H7 (cell line): ENCODE results near the gene CST1. TPM values are rescaled to one million over a fixed set of nuclear protein-coding genes. Genes with fewer than 3 reads are reported as not detected.
"Not testable (repeated sequence)": the region's sequence is repeated elsewhere in the genome, so short reads cannot be mapped to it uniquely, and the experiment has no call there.

Experiments
- DNase-seq: peaks from one replicate; pipeline ENCODE4 v3.0.0; 2012
- H3K27me3 ChIP-seq: 2 replicates; pipeline ENCODE4 v1.6.0; 2011; ENCODE audit warnings: mild to moderate bottlenecking, low read length; ENCODE audit not compliant: control insufficient read depth, insufficient read depth
- H3K36me3 ChIP-seq: replicated peaks from 2 replicates; pipeline ENCODE4 v1.5.1; 2011; ENCODE audit warnings: low read length; ENCODE audit not compliant: control insufficient read depth, insufficient read depth
- H3K4me3 ChIP-seq: 2 replicates; pipeline ENCODE4 v1.5.1; 2011; ENCODE audit warnings: low read depth, mild to moderate bottlenecking, control low read depth, low read length, moderate library complexity; ENCODE audit not compliant: insufficient read depth
- total RNA-seq: library from RNA; depleted of rRNA; stranded (reverse); fragments of >200 nt; shearing (Covaris generic); gene quantifications from 2 replicates; pipeline ENCODE4 v1.2.3, GENCODE V29; 2014; rRNA removed

Gene CST1
- total RNA-seq: 10.5 and 46.0 TPM in 2 replicates

- not testable (repeated sequence) for H3K36me3 ChIP-seq, DNase-seq, H3K4me3 ChIP-seq
- H3K27me3 ChIP-seq: peaks cover 42% of the 10 kb centered on the region
Observed at GRCh38 chr20:23750786-23751185, at the start of gene CST1. CST1 (minus strand) TSS chr20:23750935; CDS start chr20:23750866, 69 bp downstream.

- H3K27me3 ChIP-seq, H3K36me3 ChIP-seq, H3K4me3 ChIP-seq: not testable (repeated sequence)
- DNase-seq: peak; percentile 28
Observed at GRCh38 chr20:23799216-23799847, 48.6 kb upstream of the CST1 start.

GRCh38 chr20:23795526-23795925 lies 44.8 kb upstream of the CST1 start:
- H3K4me3 ChIP-seq: no peak overlapping the region
- H3K36me3 ChIP-seq: no peaks in the 10 kb centered on the region
- no peaks in the 10 kb centered on the region for H3K27me3 ChIP-seq
- no peak for DNase-seq

DNA sequence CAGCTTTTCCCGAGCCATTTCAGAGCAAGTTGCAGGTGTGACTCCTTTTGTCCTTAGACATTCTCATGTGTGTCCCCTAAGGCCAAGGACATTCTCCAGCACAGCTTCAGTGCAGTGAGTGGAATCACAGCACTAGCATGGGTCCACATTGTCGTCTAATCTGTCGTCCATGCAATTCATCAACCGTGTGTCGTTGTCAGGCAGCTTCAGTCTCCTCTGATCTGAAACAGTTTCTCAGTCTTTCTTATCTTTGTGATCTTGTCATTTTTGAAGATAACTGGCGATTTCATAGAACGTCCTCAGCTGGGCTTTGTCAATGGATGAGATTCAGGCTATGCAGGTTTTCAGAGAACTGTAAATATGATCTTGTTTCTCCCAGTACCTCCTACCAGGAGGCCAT lies 44.1 kb upstream of the CST1 start:
- Histone ChIP-seq H3K36me3 (no peaks in the 10 kb centered on the region), H3K4me3 (no peak overlapping the region), H3K27me3 (no peaks in the 10 kb centered on the region)
- DNase-seq: no peak

DNA sequence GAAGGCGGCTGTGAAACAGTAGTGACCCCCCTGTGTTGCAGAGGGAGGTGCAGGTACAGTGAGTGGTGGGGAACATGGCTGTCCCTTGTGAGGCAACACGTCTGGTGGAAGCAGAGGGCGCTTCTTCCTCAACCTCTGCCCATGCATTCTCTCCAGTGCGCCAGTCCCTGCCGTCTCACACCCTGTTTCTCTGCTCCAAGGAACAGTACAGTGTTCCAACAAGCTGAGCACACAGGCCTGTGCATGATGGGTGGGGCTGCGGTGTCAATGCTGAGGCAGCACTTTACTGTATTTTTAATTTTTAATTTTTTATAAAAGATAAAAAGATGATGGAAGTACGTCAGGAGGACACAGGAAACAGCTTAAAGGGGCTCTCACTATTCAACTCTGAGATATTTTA lies 43.3 kb upstream of the CST1 start:
- Histone ChIP-seq H3K36me3 (no peaks in the 10 kb centered on the region), H3K4me3 (no peak overlapping the region), H3K27me3 (no peaks in the 10 kb centered on the region)
- no peak for DNase-seq

DNA sequence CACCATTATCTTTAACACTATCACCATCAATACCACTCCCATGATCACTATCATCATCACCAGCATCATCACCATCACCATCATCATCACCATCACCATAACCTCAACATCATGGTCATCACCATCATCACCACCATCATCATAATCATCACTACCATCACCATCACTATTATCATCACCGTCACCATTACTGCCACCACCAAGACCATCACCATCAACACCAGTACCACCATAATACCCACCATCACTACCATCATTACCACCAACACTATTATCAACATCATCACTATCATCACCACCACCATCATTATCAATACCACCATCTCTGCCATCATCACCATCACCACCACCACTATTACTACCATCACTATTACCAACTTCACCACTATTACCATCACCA lies 32.7 kb upstream of the CST1 start:
- DNase-seq: no peak
- Histone ChIP-seq H3K4me3 (no peak overlapping the region), H3K27me3 (no peaks in the 10 kb centered on the region; the same call in 1 of the 2 replicates), H3K36me3 (no peaks in the 10 kb centered on the region)

GRCh38 chr20:23782366-23782983 lies 31.7 kb upstream of the CST1 start:
- no peaks in the 10 kb centered on the region; the same call in 1 of the 2 replicates for H3K27me3 ChIP-seq
- DNase-seq: peak; percentile 48

GRCh38 chr20:23778676-23779075 lies 27.9 kb upstream of the CST1 start:
- not testable (repeated sequence) for DNase-seq, H3K4me3 ChIP-seq, H3K27me3 ChIP-seq, H3K36me3 ChIP-seq

More at GRCh38 chr20:23782366-23782983, 31.7 kb upstream of the CST1 start:
- H3K36me3 ChIP-seq: no peaks in the 10 kb centered on the region
- no peak overlapping the region for H3K4me3 ChIP-seq

- DNase-seq, H3K27me3 ChIP-seq, H3K36me3 ChIP-seq, H3K4me3 ChIP-seq: not testable (repeated sequence)
Observed at GRCh38 chr20:23777380-23777779, 26.6 kb upstream of the CST1 start.

DNA sequence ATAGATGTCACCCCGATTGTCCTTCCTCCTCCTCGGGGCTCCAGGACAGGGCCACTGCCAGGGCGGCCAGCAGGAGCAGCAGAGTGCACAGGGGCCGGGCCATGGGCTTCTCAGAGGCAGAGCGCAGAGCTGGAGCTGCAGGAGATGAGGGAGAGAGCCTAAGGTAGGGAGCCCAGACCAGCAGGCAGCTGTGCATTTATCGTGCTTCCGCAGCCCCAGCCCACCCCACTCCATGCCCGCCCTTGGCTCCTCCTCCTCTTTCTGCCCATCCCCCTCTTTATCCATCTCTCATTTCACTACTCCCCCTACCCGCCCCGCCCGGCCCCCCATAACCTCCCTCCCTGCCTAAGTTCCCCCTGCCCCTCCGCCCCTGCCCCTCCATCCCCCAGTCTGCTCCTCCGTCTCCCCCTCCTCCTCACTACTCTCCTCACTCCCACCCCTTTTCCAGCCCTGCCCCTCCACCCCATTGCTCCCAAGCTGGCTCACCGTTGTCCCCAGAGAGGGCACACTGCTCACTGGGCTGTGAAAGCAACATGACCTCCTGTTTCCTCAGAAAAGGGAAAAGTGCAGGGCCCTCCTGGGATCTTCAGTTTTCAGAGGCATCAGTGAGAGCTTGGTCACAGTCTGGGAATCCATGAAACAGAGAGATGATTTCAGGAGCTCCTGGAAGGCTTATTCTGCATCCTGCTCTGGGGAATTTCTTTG lies 25.5 kb upstream of the CST1 start:
- H3K4me3 ChIP-seq: peak overlapping the region; percentile 21; the same call in 1 of the 2 replicates
- no peaks in the 10 kb centered on the region for H3K36me3 ChIP-seq
- DNase-seq: peak; percentile 70
- peaks cover 3% of the 10 kb centered on the region; the same call in 1 of the 2 replicates for H3K27me3 ChIP-seq

GRCh38 chr20:23774081-23774480 lies 23.3 kb upstream of the CST1 start:
- no peak overlapping the region for H3K4me3 ChIP-seq
- DNase-seq: no peak
- H3K27me3 ChIP-seq: peaks cover 3% of the 10 kb centered on the region; the same call in 1 of the 2 replicates
- H3K36me3 ChIP-seq: no peaks in the 10 kb centered on the region

DNA sequence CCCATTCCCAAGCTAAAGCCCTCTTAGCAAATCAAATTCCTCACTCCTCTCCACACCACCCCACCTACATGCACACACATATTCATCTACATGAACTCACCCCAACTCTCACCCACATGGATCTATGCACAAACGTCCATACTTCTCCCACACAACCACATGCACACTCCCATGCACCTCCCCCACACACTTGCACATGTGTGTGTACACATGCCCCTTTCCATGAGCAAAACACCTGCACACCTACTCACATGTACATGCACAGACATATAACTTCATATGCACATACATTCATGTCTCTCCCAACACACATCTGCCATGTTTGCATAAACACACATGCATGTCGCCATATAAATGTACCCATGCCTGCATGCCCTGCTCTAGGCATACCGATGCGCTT lies 22.8 kb upstream of the CST1 start:
- Histone ChIP-seq H3K27me3 (peaks cover 3% of the 10 kb centered on the region; the same call in 1 of the 2 replicates), H3K36me3 (no peaks in the 10 kb centered on the region), H3K4me3 (no peak overlapping the region)
- no peak for DNase-seq

DNA sequence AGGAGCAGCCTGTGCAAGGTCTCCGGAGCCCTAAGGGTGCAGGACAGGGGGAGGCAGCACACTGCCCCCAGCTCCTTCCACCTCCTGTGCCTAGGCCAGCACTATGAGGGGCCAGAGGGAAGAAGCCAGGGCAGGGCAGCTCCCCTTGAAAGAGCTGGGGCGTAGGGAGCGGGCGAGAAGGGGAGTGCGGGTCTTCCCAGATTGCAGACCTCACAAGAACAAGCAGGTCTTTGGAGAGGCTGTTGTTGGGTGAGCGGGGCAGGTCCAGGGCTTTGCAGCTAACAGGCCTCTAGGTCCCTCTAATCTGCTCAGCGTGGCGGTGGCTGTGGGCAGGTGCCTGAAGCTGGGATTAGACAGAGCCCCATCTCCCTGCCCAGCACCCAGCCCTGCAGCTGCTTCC lies 22.4 kb upstream of the CST1 start:
- Histone ChIP-seq H3K4me3 (no peak overlapping the region), H3K36me3 (no peaks in the 10 kb centered on the region), H3K27me3 (peaks cover 3% of the 10 kb centered on the region; the same call in 1 of the 2 replicates)
- DNase-seq: no peak

- Histone ChIP-seq H3K36me3 (no peaks in the 10 kb centered on the region), H3K27me3 (peaks cover 3% of the 10 kb centered on the region; the same call in 1 of the 2 replicates), H3K4me3 (no peak overlapping the region)
- DNase-seq: no peak
Observed at GRCh38 chr20:23772074-23772473, 21.3 kb upstream of the CST1 start.

DNA sequence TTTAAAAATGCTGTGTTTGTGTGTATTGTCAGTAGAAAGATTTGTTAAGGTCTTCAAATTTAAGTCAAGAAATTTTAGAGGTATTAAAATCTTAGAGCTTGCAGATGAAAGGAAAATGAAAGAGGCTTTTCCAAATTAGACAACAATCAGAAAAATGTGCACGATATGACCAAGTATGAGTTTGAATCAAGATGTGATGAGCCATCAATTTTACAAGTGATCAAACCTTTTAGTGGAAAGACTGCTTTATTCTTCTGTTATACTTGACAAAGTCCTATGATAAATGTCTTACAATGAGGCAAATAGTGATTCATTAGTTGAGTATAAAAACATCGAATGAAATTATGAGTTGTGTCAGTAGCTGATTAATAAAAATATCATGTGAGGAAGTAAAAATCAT lies 19.6 kb upstream of the CST1 start:
- Histone ChIP-seq H3K4me3 (no peak overlapping the region), H3K36me3 (no peaks in the 10 kb centered on the region), H3K27me3 (peaks cover 3% of the 10 kb centered on the region; the same call in 1 of the 2 replicates)
- no peak for DNase-seq
